ENCODE results near the gene CRADD.
"Not testable (repeated sequence)": the region's sequence is repeated elsewhere in the genome, so short reads cannot be mapped to it uniquely, and the experiment has no call there.

The CRADD gene

DNA sequence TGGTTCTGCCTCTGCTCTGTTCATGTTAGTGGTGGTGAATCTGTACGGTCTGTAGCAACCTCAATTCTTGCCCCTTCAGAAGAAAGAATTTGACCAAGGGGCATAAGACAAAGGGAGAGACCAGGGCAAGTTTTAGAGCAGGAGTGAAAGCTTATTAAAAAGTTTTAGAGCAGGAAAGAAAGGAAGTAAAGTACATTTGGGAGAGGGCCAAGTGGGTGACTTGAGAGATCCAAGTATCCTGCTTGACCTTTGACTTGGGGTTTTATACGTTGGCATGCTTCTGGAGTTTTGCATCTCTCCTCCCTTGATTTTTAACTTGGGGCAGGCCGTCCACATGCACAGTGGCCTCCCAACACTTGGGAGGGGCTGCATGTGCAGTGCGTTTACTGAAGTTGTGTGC, 225.0 kb downstream of the CRADD start:
- DNase-seq (ENCODE audit: low spot score): no peak

DNA sequence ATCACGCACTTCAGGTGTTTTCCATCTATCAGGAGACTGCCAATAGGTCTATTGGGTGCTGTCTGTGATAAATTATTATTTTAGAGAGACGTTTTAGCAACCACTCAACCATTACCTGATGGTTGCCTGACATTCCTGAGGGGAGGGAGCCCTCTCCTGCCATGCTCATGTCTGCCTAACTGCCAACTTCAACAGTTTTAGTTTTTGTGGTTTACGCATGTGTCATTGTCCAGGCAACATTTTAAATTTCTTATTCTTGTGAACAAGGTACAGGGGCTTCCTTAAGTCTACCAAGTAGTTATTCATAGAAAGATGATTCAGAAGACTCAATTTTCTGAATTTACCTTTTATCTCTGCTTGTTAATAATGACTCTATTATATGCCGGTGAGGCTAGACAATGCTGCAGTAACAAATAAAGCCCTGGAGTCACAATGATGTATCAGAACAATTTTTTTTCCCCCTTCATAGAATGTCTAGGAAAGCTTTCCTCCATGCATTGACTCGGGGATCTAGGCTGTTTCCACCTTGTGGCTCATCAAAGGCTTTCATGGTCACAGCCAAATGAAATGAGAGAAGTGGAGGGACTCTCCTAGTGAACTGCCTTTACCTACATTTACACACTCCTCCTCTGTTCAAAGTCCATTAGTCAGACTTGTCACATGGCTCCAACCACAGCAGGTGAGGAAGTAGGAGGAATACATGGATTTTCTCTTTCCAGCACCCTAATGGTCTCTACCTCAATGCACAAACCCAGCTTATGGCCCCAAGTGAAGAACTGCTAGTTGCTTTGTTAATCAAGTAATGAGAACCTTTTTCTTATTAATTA, 225.8 kb downstream of the CRADD start:
- no peak for DNase-seq (ENCODE audit: low spot score)

DNA sequence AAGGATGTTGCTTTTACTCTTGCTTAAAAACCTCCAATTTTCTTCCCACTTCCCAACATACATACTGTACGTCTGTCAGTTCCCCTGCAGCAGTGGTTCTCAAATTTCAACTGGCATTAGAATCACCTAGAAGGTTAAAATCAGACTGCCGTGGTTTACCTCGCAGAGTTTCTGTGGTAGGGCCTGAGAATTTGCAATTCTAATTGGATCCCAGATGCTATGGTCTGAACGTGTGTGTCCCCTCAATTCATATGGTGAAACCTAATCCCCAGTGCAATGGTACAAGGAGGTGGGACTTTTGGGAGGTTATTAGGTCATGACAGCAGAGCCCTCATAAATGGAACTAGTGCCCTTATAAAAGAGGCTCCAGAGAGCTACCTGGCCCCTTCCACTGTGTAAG, 226.9 kb downstream of the CRADD start:
- DNase-seq (ENCODE audit: low spot score): no peak

DNA sequence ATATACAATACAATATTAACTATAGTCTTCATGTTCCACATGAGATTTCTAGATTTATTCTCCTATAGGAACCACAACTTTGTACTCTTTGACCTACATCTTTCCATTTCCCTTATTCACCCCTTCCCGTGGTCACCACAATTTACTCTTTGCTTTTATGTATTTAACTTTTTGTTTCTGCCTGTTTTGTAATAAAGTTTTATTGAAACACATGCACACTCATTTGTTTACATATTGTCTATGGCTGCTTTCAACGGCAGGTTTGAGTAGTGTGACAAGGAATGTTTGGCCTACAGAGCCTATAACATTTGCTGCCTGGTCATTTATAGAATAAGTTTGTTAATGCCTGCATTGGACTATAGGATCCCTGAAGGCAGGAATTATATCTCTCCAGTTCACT, 231.1 kb downstream of the CRADD start:
- no peak for DNase-seq (ENCODE audit: low spot score)

DNA sequence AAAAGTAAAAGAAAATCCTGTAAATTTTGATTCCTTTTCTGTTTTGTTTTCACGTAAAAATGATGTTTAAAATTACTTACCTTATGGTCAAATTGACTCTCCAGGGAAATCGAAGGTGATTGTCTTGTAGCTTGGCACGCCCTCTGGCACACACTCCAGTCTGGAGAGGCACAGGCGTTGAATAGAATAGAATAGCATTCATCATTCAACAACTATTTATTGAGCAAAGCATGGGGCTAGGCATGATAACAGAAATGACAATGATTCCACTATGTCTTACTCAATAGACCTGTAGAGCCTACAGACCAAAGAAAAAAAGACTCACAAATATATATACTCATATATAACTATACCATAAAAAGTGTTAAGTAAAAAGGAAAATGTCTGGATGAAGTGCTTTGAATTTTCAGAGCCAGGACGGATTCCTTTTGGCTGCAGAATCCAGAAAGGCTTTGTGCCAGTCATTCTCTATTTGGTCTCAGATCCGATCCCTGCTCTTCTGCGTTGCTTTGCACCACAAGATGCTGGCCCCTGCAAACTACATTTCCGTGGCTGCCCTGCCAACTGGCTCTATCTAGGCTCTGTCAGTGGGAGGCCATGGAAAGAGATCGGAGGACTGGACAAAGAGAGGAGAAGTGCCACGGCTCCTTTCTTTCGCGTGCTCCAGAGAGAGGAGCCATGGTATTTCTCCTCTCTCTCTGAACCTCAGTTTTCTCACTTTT, 231.8 kb downstream of the CRADD start:
- peak; percentile 28 for DNase-seq (ENCODE audit: low spot score)

DNA sequence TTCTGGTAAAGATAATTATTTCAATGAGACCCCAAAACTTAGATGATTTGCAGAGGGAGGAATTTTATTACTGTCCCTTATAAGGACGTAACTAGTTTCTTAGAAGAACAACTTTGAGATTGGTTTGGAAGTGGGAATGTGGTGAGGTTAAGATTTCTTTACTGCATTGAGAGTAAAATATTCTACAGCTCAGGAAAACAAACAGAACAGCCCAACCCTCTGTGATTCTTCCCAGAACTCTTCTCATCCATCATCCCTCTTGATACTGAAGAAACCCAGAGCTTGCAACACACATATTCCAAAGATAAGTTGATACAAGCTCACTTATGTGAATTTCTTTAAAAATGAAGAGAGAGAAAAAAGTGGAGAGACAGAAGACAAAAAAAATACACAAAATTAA, 234.2 kb downstream of the CRADD start:
- DNase-seq (ENCODE audit: low spot score): no peak

DNA sequence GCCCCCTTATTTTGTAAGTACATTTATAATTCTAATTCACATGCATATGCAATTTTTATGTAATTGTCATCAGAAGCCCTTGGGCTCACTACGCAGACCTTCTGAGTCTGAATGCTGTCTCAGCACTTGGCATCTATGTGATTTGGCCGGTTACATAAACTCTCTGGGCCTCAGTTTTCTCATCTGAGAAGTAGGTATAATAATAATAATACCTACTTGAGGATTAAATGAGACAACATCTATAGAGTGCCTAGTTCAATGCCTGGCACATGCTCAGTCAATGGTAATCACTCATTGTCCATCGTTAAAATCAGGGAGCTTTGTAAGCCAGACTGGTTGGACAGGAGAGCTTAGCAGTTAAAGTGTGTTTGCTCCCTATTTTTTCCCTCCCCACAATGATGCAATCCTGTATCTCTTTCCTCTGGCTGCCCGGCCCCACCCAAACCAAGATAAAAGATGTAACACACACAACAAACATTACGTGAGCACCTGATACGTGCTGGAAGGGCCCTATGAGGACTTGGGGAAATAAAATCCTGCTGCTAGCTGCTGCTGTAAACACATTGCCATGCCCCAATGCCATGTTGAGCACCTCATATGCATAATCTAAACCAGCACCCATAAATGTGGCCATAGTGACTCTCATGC, 235.0 kb downstream of the CRADD start:
- DNase-seq (ENCODE audit: low spot score): no peak

DNA sequence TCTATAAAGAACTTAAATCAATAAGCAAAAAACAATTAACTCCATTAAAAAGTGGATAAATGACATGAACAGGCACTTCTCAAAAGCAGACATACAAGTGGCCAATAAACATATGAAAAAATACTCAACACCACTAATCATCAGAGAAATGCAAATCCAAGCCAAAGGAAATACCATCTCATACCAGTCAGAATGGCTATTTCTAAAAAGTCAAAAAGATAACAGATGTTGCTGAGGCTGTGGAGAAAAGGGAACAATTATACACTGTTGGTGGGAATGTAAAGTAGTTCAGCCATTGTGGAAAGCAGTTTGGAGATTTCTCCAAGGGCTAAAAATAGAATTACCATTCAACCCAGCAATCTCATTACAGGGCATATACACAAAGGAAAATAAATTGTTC, 236.7 kb downstream of the CRADD start:
- DNase-seq (ENCODE audit: low spot score): no peak

DNA sequence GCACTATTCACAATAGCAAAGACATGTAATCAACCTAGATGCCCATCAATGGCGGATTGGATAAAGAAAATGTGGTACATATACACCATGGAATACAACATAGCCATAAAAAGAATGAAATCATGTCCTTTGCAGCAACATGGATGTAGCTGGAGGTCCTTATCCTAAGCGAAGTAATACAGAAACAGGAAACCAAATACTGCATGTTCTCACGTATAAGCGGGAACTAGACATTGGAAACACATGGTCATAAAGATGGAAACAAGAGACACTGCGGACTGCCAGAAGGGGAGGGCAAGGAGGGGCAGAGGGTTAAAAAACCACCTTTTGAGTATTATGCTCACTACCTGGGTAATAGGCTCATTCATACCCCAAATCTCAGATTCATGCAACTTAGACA, 237.1 kb downstream of the CRADD start:
- DNase-seq (ENCODE audit: low spot score): no peak

DNA sequence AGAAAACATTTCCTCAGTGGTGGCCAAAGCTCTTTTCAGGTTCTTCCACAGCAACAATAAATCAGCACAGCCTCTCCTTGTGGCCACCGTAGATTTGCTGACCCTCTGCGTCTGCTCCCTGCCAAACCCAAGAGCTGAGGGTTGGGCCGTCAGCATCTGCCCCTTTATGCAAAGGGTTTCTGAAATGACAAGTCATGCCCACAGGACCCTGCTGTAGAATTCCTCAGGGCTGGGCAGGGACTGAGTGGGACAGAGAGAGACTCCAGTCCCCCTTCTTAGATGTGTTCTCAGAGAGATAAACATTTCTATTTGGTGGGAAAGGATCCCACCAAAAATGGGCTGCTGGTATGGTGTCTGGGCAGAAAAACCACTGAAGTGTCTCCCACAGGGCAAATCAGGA, 238.2 kb downstream of the CRADD start:
- DNase-seq (ENCODE audit: low spot score): no peak

DNA sequence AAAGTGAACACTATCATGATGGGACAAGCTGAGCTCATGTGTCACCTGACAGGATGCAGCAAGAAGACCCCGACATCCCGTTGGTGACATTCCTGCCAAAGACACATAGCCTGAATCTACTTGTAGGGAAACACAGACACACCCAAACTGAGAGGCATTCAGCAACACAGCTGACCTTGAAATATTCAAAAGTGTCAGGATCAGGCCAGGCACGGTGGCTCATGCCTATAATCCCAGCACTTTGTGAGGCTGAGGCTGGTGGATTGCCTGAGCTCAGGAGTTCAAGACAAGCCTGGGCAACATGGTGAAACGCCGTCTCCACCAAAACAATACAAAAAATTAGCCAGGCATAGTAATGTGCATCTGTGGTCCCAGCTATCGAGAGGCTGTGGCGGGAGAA, 239.2 kb downstream of the CRADD start:
- no peak for DNase-seq (ENCODE audit: low spot score)

DNA sequence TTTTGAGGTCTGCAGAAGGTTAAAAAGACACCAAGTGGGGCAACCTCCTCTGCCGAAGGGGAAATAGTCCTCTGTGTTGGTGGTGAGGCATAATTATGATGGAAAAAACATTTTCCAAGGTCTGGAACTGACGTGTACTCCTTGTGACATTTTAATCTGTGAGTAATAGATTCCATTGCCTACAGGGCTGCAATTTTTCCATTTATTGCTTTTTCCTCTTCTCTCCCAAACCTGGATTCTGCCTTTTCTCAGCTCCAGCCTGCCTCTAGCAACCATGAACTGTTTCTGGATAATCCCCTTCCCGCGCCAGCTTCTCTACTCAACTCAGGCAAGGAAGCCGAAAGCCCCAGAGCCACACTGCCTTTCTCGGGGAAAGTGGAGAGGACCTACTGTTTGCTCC, 241.1 kb downstream of the CRADD start:
- no peak for DNase-seq (ENCODE audit: low spot score)

DNA sequence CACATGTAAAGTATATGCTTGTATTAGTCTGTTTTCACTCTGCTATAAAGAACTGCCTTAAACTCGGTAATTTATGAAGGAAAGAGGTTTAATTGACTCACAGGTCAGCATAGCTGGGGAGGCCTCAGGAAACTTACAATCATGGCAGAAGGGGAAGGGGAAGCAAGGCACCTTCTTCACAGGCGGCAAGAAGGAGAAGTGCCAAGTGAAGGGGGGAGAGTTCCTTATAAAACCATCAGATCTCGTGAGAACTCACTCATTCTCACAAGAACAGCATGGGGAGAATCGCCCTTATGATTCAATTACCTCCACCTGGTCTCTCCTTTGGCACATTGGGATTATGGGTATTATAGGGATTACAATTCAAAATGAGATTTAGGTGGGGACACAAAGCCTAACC, 241.7 kb downstream of the CRADD start:
- no peak for DNase-seq (ENCODE audit: low spot score)

DNA sequence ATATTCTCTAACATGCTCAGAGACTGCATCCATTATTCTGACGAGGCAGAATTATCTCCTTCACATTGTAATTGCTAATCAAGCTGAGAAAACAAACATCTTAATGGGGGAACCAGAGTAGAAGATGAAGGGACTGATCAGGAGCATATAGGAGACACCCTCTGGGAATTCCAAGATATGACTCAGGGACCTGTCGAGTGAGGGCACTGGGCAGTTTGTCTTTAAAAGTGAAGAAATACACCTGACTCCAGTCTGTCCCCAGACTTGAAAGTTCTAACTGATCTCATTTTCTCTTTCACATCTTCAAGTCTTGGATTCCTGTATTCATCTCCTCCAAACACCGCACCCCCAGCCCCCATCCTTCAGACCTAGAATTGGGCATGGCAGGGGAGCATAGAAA, 244.3 kb downstream of the CRADD start:
- DNase-seq (ENCODE audit: low spot score): no peak

DNA sequence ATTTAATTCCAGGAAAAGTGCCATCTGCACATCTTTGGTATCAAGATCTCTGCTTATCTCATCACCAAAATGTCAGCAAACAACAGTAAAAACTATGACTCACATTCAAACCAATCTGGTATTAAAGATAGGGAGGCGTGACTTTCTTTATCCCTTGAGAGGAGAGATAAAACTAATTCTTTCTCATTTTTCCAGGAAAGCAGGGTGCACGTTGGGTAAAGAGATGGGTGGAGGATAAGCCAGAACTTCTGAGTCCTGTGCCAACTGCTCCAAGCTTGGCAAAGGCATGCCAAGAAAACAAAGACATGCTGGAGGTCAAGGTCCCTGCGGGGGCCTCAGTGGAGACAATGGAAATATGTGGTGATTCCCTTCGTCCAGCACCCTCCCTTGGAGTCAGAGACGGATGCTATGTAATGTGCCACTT, 245.4 kb downstream of the CRADD start:
- no peak for DNase-seq (ENCODE audit: low spot score)

DNA sequence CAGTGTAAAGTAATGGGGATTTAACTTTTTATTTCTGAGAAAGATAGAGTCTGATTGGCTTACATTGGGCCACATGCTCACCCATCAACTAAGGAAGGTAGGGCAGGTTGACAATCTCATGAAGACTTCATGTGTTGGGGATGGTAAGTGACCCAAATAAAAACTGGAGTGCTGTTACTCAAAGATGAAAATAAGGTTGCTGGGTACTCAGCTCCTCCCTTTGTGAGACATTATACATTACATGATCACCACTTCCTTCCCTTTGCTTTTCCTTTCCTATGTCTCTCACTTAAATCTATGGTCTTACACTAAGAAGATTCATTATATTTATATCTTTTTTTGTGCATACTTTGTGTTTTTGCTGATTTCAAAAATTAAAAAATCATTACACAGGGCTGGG, 247.2 kb downstream of the CRADD start:
- no peak for DNase-seq (ENCODE audit: low spot score)

DNA sequence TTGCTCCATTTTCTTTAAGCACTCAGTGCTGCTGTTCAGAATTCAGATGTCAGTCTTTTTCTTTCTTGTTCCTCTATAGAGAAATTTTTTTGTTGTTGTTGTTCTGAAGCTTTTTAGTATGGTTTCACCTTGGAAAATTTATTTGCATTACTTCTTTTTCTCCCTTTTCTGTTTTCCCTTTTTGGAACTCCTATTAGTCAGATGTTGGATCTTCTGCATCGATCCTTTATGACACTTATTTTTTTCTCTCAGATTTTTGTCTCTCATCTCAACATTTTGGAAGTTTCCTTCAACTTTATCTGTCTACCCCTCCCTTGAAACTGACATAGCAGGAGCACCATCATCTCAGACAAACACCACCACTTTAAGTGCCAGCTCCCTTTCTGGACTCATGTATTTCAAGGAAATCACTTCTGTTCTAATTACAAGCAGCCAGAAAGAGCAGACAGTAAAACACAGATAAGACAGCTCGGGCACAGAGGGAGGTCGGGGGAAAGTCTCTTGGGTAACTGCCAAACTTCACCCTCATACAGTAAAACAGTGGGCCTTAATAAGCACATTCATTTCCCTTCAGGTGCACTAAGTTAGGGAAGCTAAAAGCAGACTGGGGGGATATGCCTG, 248.5 kb downstream of the CRADD start:
- DNase-seq (ENCODE audit: low spot score): no peak

DNA sequence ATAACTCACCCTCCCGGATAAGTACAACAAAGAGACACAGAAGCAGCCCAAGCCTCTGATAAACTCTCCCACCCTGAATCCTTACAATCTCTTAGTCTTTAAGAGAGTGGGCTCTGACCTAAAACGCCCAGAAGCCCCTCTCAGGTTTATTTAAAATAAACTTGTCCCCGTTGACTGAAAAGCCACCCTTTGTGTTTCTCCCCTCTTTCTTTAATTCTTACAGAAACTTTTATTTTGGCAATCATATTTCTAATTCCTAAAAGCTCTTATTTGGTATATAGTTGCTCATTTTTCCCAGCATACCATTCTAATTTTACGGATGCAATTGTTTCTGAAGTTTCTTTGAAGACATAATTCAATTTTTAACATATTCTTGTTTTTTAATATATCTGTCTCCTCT, 249.1 kb downstream of the CRADD start:
- no peak for DNase-seq (ENCODE audit: low spot score)

DNA sequence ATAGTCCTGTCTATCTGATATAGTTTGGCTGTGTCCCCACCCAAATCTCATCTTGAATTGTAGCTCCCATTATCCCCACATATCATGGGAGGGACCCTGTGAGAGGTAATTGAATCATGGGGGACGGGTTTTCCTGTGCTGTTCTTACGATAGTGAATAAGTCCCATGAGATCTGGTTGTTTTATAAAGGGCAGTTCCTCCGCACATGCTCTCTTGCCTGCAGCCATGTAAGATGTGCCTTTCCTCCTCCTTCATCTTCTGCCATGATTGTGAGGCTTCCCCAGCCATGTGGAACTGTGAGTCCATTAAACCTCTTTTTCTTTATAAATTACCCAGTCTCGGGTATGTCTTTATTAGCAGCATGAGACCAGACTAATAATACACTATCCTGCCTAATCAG, 251.9 kb downstream of the CRADD start:
- not testable (repeated sequence) for DNase-seq (ENCODE audit: low spot score)

DNA sequence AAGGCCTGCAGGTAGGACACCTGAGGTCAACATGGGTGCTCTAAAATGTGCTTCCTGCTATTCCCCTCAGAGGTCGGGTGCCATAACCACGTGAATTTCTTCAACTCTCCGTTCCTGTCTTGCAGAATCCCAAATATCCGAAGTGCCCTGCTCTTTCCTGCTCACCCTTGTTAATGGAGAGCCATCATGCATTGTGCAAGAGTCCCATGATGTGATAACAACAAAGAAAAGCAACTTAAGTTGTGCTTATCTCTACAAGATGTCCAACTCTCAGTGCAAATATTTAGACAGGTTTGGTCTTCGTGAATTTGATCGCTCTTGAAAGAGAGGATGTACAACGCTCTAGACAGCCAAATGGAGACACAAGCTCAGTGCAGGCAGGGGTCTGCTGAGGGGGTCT, 260.6 kb downstream of the CRADD start:
- DNase-seq (ENCODE audit: low spot score): no peak

DNA sequence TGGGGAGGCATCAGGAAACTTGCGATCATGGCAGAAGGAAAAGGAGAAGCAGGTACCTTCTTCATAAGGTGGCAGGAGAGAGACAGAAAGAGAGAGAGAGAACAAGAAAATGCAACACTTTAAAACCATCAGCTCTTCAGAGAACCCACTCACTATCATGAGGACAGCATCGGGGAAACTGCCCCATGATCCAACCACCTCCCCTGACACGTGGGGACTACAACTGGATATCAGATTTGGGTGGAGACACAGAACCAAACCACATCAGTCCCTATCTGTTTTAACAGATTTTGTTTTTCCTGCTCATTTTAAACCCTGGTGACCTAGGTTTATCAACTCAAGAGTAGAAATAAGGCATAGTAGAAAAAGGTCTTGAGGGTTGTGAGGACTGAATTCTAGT, 261.1 kb downstream of the CRADD start:
- no peak for DNase-seq (ENCODE audit: low spot score)

DNA sequence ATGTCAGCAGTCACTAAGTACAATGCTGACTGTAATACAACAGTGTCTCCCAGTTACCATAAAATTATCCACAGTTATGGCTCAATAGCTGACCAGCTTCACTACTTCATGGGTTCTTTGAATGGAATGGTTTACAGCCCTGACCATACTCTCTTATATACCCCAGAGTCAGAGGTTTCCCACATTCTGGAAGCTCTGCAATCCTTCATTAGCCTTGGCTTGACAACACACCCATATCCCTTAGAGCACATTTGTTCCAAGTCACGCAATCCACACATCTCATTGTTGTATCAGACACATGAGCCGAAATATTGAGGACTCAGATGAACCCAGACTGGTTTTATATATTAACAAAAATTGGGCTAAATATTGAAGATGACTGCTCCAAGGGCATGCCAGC, 261.8 kb downstream of the CRADD start:
- no peak for DNase-seq (ENCODE audit: low spot score)
